Activated T-helper 9 cell treated with anti-CD3 and anti-CD28 coated beads, Interleukin-2, amount 50 U/mL, for 16 hours (primary cell): ENCODE results near the gene PRKCA.

ENCODE experiments used
- DNase-seq: peaks from one replicate; pipeline ENCODE4 v3.0.0-alpha.2; 2020; ENCODE audit warnings: low read depth

The PRKCA gene

GRCh38 chr17:66518677-66519076 is 216.3 kb downstream of the PRKCA start:
- DNase-seq, result no peak

GRCh38 chr17:66519154-66519553 is 216.7 kb downstream of the PRKCA start:
- DNase-seq, result no peak

DNA sequence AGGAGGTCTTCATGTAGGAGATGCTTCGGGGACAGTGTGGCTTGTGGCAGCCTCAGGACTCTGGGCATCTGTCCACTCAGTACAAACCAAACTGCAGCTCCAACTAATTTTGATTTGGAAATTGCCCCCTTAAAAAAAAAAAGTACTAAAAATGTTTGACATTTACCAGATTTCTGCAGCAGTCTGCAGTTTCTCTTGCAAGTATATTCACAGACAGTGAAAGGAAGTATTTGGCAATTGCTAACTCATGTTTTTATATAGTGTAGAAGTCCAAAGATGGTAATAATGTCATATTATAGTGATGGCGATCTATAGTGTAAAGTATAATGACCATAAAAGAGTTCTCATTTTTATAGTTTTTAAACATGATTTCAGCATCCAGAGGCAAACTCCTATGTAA is 218.6 kb downstream of the PRKCA start:
- no peak for DNase-seq

- no peak for DNase-seq
Measured at GRCh38 chr17:66522591-66523272, 220.3 kb downstream of the PRKCA start.

DNA sequence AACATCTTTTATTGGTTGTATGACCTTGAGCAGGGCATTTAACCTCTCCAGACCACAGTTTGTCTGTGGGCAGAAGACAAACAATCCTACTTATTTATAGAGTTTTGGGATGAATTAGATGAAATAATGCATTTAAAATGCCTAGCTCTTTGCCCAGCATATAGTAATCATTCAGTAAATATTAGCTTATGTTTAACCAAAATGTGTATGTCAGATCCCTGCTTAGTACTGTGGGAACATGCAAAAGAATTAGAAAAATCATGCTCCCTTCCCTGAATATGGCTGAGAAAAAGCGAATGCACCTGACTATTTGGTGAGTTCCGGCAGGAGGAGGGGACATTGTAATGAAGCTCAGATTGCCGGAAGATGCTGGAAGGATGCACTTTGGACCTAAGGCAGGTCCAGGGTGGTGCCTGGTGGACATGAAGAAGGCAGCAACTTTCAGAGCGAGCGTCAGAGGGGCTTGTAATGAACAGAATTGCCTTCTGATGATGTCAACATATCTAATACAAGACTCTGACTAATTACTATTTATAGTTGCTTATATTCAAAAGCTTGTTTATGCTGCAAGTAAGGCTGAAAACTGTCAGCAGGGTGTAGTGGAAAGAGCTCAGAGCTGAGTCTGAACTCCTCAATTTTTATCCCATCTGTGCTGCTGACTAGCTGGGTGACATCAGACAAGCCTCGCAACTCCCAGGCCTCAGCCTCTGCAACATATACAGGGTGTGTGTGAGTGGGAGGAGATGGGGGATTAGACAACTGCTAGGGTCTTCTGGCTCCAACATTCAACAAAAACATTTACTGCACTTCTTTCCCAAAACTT is 221.2 kb downstream of the PRKCA start:
- no peak for DNase-seq

DNA sequence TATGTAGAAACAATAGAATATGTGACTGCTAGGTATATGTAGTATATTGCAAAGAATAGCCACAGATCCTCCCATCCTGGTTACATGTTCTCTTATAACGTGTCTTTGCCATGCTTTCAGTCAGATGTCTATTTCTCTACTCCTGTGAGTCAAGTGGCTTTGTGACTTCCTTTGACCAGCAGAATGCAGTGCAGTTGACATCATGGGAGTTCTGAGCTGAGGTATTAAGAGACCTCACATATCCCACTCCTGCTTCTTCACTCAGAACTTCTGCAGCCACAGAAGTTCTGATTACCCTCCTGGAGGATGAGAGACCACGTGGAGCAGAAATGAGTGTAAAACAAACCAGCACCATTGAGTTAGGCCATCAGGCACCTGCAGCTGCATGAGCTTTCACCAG is 222.5 kb downstream of the PRKCA start:
- DNase-seq, result no peak

- DNase-seq, result no peak
Measured at GRCh38 chr17:66525338-66525737, 222.9 kb downstream of the PRKCA start.

- DNase-seq, result no peak
Measured at GRCh38 chr17:66526827-66527226, 224.4 kb downstream of the PRKCA start.

GRCh38 chr17:66527335-66527734 is 224.9 kb downstream of the PRKCA start:
- DNase-seq, result no peak

- no peak for DNase-seq
Measured at GRCh38 chr17:66531851-66532295, 229.5 kb downstream of the PRKCA start.

GRCh38 chr17:66533572-66533971 is 231.2 kb downstream of the PRKCA start:
- no peak for DNase-seq

GRCh38 chr17:66533986-66534385 is 231.6 kb downstream of the PRKCA start:
- DNase-seq, result no peak

- DNase-seq, result no peak
Measured at GRCh38 chr17:66535611-66536010, 233.2 kb downstream of the PRKCA start.

DNA sequence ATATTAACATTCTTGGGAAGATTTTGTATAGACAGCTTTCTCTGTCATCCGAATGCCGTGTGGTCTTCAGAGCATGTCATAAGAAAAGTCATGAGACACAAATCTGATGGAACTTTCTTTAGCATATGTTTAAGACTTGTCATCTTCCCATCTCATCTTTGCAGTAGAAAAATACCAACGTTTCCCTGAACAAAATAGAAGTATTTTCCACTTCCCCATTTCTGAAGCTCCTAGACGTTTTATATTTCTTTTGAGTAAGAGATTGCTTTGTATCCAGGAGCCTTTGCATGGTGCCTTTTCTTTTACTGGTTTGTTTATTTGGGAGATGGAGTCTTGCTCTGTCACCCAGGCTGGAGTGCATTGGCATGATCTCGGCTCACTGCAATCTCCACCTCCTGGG is 235.1 kb downstream of the PRKCA start:
- DNase-seq, result no peak

- DNase-seq, result no peak
Measured at GRCh38 chr17:66538776-66539175, 236.4 kb downstream of the PRKCA start.

DNA sequence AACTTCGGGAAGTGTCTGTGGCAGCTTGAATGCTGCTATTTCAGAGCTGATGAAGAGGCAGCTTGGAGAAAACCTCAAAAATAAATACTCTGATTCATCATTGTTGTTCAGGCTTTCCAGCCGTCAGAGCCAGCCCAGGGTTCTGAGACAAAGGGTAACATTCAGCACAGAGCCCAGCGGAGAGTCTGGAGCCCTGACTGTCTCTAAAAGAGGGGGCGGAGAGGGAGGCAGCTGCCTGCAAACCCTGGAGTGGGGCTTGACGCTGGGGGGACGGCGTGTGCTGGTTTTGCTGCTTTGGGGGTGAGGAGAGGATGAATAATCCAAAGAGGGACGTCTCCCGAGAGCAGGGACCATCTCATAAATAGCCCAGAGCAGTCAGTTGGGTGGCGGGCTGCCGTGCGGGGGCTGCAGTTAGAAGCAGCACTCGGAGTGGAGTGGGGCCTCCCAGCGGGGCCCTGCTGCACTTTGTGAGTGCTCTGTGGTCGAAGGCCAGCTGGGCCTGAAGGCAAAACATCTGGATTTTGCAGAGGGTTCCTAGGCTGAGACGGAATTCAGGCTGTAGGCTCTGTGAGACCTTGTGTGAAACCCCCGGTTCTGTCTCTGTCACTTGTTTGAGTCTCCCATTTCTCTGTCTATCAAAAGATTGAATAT is 237.8 kb downstream of the PRKCA start:
- no peak for DNase-seq

- DNase-seq, result no peak
Measured at GRCh38 chr17:66541461-66542128, 239.2 kb downstream of the PRKCA start.

GRCh38 chr17:66542129-66542966 is 239.9 kb downstream of the PRKCA start:
- no peak for DNase-seq

GRCh38 chr17:66542967-66543520 is 240.6 kb downstream of the PRKCA start:
- DNase-seq, result no peak

- DNase-seq, result no peak
Measured at GRCh38 chr17:66543526-66543925, 241.1 kb downstream of the PRKCA start.

DNA sequence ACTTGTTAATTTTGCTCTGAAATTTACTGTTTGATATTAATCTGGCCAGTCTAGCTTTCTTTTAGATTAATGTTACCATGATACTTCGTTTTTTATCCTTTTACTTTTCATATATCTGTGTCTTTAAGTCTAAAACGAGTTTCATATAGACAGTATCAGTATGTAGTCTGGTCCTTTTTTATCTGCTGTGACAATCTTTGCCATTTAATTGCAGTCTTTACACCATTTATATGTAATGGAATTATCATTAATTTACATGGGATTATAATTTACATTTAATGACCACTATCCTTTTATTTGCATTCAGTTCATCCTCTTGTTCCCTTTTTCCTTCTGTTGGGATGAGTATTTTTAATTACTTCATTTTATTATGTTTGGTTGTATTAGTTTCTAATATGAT is 243.5 kb downstream of the PRKCA start:
- DNase-seq, result no peak
